Muscle of back (tissue), 11 donors: ENCODE measurements around the gene CCDC28B. TPM values are rescaled to one million over a fixed set of nuclear protein-coding genes. Genes with fewer than 3 reads are reported as not detected.

Experiments
- DNase-seq, 3 donors: peaks; one replicate each; pipeline versions ENCODE4 v3.0.0 to v3.0.0-alpha.2; 2013
- polyA plus RNA-seq, 10 donors: library from polyadenylated mRNA; unstranded; fragments of 120-200 nt; gene quantifications; one replicate each; pipeline ENCODE4 v1.2.1, GENCODE V29; 2013; ENCODE audit not compliant: insufficient read length in 10 of 10

The CCDC28B gene
- polyA plus RNA-seq, 10 donors: 28.8 to 60.1 (median 46.8) TPM

GRCh38 chr1:32187850-32188249, 12.5 kb upstream of the CCDC28B start:
- no peak for DNase-seq

DNA sequence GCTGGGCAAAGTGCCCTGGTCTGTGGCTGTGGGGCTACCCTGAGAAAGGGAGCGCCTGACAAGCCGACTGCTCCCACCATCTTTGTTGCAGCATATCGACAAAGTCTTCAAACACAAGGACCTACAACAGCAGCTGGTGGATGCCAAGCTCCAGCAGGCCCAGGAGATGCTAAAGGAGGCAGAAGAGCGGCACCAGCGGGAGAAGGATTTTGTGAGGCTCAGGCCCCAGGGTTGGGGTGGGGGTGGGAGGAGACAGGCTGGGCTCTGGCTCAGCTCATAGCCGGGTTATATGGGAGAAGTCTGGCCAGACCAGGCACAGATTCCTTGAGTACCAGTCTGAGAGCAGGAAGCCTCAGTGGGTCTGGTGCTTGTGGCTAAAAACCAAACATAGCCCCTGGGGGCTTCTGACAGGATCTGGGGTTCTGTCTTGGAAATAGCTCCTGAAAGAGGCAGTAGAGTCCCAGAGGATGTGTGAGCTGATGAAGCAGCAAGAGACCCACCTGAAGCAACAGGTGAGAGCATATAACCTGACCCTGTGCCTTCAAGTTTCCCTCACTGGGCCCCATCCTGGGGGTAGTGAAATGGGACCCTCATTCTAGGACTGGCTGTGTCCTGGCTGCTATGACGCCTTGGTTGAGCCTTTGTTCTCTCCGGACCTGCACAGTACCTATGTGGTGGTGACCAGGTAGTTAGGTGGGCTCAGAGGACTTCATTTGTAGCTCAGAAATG, 8.0 kb upstream of the CCDC28B start:
- no peak for DNase-seq

DNA sequence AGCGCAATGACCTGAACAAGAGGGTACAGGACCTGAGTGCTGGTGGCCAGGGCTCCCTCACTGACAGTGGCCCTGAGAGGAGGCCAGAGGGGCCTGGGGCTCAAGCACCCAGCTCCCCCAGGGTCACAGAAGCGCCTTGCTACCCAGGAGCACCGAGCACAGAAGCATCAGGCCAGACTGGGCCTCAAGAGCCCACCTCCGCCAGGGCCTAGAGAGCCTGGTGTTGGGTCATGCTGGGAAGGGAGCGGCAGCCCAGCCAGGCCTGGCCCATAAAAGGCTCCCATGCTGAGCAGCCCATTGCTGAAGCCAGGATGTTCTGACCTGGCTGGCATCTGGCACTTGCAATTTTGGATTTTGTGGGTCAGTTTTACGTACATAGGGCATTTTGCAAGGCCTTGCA, 5.4 kb upstream of the CCDC28B start:
- DNase-seq: no peak

- DNase-seq: no peak
Measured at GRCh38 chr1:32195531-32195930, 4.9 kb upstream of the CCDC28B start.

DNA sequence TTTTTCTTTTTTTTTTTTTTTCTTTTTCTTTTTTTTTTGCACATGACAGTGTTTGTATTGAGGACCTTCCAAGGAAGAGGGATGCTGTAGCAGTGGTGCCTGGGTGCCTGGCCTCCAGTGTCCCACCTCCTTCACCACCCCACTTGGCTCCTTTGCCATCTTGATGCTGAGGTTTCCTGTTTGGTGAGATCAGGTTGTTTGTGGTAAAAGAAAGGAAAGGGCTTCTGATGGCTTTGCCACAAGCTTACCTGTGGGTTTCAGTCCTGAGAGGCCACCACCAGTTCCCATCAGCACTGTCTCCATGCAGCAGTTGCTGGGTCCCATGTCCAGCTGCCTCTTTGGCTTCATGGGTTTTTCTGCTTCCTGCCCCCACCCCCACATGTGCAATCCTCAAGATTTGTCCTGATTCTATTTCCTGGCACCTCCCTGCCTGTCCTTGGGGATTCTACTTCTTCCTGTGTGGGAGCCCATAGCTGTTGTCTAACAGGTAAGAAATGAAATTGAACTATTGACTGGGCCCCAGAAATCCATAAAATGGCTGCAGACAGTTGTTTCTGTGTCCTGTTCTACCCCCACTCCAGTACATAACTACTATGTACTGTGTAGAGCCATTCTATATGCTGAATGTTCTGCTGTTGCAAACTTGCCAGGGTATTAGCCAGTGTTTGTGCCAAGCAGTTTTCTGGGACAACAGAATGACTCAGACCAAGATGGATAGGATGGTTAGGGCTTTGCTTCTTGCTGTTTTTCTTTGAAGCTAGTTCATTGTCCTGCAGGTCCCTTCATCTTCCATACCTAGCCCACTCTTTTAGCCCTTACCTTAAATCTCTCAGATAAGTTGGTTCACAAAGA, 4.2 kb upstream of the CCDC28B start:
- no peak for DNase-seq

DNA sequence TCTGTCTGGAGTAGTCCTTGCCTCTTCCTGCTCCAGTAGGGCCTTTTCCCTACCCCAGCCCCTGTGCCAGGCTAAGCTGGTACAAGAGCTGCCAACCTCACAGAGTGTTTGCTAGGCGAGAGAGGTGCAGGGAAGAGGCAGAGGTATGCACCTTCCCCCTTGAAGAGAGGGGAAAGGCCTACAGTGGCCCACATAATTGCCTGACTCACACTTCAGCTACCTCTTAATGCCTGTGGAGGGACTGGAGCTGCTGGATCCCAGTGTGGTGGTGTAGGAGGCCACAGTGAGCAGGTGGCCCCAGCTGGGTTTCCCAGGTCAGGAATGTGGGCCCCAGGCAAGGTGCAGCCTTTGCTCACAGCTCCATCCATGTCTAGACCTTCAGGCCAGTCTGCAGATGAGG, 3.3 kb upstream of the CCDC28B start:
- DNase-seq: peak in 1 of 3 donors; percentile 7

DNA sequence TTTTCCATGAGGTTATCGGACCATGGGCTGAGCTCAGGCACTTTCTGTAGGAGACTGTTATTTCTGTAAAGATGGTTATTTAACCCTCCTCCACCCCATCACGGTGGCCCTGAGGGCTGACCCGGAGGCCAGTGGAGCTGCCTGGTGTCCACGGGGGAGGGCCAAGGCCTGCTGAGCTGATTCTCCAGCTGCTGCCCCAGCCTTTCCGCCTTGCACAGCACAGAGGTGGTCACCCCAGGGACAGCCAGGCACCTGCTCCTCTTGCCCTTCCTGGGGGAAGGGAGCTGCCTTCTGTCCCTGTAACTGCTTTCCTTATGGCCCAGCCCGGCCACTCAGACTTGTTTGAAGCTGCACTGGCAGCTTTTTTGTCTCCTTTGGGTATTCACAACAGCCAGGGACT, 2.6 kb upstream of the CCDC28B start:
- DNase-seq: peak in 1 of 3 donors; percentile 20

DNA sequence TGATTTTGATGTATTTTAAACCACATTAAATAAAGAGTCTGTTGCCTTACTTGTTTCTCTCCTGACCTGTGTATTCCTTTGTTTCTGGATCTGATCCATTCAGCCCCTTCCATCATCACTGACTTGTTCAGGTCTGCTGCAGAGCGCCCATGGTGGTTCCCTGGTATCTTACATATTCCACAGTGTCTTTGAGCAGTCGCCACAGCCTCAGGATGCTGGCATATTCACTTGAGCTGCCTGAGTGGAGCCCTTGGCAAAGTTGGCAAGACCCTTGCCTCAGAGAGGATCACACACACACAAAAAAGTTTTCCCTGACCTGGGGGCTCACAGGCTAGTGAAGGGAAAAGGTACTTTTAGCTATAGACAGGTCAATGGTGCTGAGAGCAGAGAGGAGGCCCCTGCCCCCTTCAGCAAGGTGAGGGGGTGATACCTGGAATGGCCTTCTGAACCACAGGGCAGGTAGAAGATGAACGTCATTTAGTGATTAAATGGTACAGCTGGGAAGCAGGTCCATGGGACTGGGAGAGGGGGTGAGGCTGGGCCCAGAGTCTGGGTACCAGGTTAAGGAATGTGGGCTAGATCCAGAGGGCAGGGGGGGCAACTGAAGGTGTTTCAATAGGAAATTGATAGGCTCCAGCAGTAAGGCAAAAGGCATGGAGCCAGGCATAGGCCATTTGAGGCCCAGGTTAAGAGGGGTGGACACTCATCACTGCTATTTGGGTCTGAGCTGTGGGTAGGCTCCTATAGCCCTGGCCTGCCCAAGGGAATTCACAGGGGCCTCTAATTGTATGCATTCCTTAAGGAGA, 2.0 kb upstream of the CCDC28B start:
- DNase-seq: peak in 1 of 3 donors; percentile 19

DNA sequence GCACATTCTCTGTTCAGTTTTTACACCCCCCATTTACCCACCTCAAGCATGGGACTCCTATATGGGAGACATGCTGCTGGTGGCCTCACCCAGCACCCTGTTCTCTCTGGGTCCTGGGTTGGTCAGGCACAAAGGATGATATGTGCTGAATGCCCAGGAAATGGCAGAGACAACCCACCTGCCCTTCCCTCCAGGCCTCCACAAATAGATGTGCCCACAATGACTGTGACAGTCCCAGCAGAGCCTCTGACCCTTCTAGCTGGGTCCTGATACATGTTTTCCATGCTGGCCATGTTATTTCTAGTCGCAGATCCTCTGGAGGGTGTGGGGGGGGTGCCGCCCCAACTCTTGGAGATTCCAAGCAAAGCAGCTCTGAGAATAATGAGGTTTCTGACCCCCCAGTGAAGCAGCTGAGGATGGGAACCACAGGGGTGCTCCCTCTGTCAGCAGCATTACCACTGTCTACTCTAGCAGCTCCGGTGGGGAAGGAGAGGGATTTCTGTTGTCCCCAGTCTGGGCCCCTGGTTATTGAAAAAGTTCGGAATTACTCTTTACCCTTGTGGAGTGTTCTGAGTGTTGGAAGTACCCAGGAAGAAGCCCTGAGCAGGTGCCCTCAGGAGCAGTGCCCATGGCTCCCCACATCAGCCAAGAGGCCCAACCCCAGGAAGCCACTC, 1.2 kb upstream of the CCDC28B start:
- peak in 1 of 3 donors; percentile 15 for DNase-seq

DNA sequence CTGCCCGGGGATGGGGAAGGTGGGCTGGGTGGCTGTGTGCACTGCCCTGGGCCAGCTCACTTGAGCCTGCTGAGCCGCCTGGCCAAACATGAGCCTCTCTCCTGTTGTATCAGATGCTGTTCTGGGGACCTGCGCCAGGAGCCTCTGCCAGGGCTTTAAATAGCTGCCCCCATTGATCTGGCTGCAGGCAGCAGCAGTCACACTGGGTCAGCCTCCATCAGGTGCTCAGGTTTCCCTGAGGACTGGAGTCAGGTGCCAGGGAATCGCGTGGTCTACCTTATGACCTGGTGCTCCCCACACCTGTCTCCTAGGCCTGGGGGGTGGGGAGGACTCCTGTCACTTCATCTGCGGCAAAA, 700 bp upstream of the CCDC28B start:
- DNase-seq: peak; percentile 58 to 64 (median 63)

DNA sequence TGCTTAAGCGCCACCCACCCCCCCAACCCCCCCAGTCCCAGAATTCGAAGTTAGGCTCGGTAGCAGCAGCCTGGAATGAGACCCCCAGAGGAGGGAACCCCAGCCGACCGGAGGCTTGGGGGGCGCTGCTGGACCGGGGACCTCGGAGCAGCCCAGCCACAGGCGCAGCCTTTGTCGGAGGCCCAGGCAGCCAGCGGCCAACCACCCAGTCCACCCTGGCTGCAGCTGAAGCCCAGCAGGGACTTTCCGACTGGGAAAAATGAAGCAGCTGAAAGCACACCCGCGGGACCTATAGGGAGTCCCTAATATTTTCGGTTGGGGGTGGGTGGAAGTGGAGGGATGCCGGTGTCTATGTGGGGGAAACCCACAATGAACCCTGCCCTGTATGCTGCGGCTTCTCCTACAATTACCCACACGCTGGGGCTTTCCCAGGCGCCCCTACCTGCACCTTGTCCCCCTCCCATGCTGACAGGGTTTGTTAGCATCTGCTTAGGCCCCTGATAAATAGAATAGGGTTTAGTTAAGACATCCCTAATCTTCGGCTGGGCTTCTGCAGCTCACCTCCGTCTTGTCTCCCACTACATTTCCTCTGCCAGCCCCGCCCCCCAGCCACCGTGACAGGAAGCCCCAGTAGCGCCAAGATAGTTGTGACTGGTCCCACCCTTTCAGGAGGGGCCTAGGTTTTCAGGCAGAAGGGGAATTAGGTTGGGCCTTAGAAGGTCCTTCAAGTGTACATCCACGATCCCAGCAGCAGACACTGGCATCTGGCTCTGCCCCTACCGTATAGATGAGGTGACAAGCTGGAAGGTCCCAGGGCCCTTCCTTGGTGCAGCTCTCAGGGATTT, 838 bp downstream of the CCDC28B start:
- peak; percentile 43 to 91 (median 78) for DNase-seq

DNA sequence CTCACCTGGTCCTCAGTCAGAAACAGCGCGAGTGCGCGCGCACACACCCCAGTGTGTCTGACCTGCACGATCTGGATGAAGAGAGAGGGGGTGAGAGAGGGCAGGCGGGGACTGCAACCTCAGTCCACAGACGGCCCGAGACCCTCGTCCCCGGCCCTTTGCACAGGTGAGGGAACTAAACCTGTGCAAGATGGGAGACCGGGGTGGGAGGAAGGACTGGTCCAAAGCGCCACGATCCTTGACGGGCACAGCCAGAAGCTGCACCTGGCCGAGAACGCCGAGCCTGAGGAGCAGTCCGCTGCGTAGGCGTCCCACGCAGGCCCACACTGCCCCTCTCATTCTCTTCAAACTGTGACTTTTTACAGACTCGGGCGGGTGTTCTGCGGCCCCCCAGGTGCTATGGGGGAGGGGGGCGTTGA, 4.6 kb downstream of the CCDC28B start:
- DNase-seq: no peak

- peak; percentile 78 to 95 (median 89) for DNase-seq
Measured at GRCh38 chr1:32205401-32206370, 5.3 kb downstream of the CCDC28B start, which contains the start of gene IQCC. Gene IQCC (plus strand): TSS chr1:32205671. CDS start chr1:32205682, 11 bp downstream.

GRCh38 chr1:32208469-32208868, 8.1 kb downstream of the CCDC28B start:
- no peak for DNase-seq

DNA sequence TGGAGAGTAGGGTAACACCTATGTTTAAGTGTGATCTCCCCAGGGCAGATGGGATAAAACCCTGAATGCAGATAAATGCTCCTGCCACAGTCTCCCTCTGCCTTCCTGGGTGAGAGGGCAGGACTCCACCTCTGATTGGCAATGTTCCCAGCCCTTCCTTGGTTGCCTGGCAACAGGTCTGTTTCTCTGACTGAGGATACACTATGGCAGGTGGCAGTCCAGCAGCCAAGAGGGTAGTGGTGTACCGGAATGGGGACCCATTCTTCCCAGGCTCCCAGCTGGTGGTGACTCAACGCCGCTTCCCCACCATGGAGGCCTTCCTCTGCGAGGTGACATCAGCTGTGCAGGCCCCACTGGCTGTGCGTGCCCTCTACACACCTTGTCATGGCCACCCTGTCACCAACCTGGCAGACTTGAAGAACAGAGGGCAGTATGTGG, 8.5 kb downstream of the CCDC28B start, which contains the start of gene DCDC2B:
TSS of gene DCDC2B (plus strand) at position 199 of the 438 bp plus-strand sequence. CDS start at position 204, 5 bp downstream.
- DNase-seq: peak; percentile 53 to 62 (median 53)

DNA sequence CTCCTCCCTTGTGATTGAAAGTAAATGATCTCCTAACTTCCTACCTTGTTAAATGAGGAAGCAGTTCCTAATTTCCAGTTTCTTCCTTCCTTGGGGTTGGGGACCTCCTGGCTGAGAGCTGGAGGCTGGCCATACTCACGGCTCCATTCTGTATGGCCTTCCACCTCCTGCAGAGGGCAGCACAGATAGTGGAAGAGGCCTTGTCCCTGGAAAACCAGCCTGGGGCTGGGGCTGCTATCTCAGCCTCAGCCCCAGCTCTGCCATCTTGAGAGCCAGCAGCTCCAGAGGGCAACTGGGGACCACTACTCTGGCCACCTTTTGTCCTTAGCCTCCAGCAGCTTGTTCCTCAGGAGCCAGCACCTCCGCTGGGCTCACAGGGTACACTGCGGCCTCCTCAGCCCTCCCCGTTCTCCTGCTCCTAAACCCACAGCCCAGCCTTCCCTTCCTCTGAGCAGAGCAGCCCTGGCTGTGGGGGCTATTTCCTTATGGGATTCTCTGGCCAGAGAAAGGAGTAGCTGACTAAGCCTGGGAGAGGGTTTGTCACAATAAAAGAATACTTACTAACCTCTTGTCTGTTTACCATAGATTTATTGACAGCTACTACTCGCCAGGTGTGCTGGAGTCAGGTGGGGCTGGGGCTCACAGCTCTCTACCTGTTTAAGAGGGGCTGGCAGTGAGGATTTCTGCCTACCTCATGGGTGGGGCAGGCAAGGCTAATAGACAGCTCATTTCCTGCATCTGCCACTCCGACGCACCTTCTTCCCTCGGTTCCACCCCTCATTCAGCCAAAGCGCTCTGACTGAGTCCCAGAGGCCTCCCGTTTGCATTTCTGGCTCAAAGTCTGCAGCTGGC, 15.5 kb downstream of the CCDC28B start:
- peak; percentile 33 to 70 (median 49) for DNase-seq

- no peak for DNase-seq
Measured at GRCh38 chr1:32216566-32216965, 16.2 kb downstream of the CCDC28B start.

DNA sequence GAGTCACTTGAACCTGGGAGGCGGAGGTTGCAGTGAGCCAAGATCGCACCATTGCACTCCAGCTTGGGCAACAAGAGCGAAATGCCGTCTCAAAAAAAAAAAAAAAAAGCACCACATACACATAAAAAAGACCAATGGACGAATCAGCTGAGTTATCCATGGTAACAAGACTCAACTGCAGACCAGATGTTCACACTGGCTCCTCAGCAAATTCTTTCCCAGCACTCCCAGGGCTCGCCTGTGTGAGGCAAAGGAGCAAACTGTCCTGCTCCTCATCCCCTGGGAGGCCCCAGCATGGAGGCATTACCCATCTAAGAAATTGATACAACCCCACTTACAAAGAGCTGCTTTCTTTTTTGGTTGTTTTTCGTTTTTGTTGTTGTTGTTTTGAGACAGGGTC, 18.6 kb downstream of the CCDC28B start:
- DNase-seq: no peak
